ENCODE results near the gene HOXA5.

DNA sequence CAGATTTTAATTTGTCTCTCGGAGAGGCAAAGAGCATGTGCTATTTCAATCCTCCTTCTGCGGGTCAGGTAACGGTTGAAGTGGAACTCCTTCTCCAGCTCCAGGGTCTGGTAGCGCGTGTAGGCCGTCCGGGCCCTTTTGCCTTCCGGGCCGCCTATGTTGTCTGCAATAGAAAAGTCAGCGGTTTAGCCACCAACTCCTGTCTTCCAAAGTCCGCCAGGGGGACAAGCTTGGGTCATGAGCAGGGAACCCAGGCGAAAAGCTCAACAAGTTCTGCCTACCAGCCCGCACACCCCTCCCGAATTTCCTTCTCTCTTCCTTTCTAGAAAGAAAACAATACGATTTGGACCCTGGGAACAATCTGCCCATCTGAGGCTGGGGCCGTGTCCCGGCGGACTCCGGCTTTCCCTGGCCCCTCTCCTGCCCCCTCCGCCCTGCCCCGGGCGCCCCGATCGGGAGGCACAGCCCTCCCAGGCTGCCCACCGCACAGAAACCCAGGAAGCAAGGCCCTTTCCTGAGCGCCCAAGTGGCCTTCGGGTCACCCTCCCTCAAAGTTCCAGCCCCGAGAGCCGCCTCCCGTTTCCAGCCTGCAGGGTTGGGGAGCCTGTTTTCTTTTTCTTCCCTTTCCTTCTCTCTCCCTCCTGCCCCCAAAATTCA, 1.4 kb downstream of the HOXA5 start:
- TF ChIP-seq, protein P1, sequence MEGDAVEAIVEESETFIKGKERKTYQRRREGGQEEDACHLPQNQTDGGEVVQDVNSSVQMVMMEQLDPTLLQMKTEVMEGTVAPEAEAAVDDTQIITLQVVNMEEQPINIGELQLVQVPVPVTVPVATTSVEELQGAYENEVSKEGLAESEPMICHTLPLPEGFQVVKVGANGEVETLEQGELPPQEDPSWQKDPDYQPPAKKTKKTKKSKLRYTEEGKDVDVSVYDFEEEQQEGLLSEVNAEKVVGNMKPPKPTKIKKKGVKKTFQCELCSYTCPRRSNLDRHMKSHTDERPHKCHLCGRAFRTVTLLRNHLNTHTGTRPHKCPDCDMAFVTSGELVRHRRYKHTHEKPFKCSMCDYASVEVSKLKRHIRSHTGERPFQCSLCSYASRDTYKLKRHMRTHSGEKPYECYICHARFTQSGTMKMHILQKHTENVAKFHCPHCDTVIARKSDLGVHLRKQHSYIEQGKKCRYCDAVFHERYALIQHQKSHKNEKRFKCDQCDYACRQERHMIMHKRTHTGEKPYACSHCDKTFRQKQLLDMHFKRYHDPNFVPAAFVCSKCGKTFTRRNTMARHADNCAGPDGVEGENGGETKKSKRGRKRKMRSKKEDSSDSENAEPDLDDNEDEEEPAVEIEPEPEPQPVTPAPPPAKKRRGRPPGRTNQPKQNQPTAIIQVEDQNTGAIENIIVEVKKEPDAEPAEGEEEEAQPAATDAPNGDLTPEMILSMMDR (IDR thresholded peaks at IDR 0.05; ENCODE audit: low read length) = no peak
- TF ChIP-seq EZH2 (optimal IDR thresholded peaks at IDR 0.05; ENCODE audit: low read depth, low read length) = no peak
- no peak for TF ChIP-seq EZH2phosphoT487 (IDR thresholded peaks at IDR 0.05; ENCODE audit: low read length)

All from MM.1S (cell line).